Measurements from ENCODE around the gene BEND7.

Gene BEND7

DNA sequence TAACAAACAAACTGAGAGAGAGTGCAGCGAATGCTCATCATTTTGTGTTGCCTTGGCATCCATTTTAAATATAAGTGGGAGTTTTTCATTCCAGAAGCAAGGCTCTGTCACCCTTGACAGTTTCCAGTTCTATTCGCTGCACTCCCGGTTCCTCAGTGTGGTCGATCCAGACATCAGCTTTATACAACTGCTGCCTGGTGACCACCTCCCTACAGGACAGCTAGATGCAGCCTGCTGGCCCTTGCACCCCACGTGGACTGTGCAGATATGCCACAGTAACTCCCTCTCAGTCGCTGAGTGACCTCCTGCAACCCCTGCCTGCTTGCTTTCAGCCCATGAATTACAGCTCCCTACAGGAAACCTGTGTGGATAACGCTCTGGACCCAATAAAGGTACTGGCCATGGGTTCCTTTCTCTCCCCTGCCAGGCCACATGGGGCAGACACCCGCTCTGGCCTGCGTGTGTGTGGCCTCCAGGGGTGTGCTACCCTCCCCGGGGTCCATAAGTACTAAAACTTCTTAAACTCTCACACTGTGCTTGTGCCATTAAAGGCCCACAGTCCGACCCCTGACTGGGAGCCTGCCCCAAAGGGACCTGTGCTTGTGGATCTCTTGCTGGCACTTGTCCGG is 23.6 kb downstream of the BEND7 start:
- TF ChIP-seq, protein P1, sequence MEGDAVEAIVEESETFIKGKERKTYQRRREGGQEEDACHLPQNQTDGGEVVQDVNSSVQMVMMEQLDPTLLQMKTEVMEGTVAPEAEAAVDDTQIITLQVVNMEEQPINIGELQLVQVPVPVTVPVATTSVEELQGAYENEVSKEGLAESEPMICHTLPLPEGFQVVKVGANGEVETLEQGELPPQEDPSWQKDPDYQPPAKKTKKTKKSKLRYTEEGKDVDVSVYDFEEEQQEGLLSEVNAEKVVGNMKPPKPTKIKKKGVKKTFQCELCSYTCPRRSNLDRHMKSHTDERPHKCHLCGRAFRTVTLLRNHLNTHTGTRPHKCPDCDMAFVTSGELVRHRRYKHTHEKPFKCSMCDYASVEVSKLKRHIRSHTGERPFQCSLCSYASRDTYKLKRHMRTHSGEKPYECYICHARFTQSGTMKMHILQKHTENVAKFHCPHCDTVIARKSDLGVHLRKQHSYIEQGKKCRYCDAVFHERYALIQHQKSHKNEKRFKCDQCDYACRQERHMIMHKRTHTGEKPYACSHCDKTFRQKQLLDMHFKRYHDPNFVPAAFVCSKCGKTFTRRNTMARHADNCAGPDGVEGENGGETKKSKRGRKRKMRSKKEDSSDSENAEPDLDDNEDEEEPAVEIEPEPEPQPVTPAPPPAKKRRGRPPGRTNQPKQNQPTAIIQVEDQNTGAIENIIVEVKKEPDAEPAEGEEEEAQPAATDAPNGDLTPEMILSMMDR (conservative IDR thresholded peaks at IDR 0.05): no peak

DNA sequence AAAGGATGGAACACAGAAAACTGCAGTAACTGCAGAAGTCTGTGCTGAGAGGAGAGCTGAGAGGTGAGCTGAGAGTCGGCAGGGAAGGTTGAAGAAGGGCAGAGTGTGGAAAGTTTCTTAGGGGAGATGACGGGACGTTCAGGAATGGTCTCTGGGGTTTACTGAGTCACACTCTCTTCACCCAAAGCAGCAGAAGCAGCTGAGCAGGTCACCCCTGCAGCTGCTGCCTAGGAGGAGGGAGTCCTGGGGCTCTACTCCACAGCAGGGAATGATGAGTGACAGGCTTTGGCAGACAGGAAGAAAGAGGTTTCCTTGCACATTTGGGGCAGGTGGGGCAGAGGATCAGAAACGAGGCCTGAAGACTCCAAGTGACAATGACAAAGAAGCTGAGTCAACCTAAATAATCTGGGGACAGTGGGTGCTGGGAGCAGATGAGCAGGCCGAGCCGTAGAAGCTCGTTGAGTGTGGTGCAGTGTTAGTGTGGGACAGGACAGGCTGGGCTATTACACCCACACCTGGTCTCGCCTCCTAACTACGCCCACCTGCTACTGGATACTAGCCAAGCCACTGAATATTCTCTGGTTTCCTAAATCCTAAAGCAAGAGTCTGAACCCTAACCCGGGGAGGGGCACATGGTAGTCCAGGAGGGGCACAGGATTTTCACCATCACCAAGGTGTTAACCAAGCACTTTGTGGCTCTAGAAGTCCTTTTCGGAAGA is 24.9 kb downstream of the BEND7 start:
- no peak overlapping the region for H3K27ac ChIP-seq
- TF ChIP-seq, protein P1 (conservative IDR thresholded peaks at IDR 0.05): no peak

More for the DNA sequence above, 23.6 kb downstream of the BEND7 start:
- no peak overlapping the region for H3K27ac ChIP-seq

DNA sequence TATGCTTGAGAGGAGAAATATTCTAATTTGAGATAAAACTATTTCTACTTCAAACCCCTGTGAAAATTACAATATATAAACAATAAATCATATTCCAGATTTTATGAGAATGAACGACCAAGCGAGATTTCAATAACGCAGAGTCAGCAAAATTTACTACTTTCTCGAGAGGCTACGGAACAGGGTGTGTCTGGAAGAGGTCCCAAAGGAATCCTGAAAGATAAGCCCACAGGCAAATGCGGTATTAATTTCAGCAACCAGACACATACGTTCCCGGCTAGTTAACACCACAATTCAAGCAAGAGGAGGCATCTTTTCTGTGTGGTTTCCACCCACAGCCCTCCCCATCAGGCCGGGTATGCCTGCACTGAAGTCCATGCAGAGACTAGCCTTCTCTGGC is 26.4 kb downstream of the BEND7 start:
- no peak overlapping the region for H3K27ac ChIP-seq
- TF ChIP-seq, protein P1 (conservative IDR thresholded peaks at IDR 0.05): no peak

DNA sequence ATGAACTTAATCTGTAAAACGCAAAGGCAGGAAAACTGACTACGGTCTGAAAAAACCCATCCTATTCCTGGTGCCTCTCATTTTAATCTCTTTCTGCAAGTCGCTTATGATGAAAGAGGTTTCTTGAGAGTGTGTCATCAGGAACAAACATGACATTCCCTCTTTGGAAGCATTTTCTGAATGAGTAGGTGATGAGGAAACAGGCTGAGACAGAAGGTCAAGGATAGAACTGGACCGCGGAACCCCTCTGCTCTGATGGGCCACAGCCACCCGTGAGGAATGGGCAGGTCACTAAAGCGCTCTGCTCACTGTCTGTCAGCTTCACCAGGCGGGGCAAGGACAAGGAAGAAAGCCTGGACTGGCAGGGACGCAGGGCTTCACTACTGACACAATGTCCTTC is 28.6 kb downstream of the BEND7 start:
- H3K27ac ChIP-seq: no peak overlapping the region
- TF ChIP-seq, protein P1 (conservative IDR thresholded peaks at IDR 0.05): no peak

DNA sequence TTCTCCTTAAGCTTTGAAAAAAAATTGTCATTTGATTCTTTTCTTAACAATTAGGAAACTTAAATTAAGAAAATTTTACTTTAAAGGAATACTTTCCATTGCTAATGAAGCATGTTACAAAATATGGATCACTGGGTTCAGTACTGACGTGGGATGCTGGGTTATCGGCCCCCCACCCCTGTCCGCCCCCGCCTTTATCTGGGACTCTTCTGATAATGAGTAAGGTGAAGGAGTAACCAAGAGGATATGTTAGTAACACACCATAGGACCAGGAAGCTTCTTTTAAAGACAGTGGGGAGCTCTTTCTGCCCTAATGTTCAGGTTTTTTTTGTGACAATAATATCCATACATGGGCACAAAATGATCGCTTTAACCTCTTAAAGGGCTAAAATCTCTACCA is 29.7 kb downstream of the BEND7 start:
- TF ChIP-seq, protein P1 (conservative IDR thresholded peaks at IDR 0.05): no peak
- H3K27ac ChIP-seq: no peak overlapping the region

DNA sequence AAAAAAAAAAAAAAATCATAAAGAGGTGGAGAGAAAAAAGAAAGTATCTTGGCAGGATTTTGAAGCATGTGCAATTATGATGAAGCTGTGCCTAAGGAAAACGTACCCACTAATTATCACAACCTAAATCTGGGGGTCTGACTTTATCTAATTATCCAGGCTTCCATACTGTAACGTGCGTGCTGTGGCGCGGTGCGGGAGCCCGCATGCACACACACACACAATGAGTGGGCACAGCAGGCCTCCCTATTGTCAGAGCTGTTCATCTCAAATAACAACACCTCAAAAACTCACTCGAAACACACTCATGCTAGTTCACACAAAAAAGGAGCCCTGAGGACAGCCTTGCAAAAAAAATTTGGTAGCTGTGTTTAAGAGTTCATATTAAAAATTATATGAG is 31.9 kb downstream of the BEND7 start:
- no peak overlapping the region for H3K27ac ChIP-seq
- TF ChIP-seq, protein P1 (conservative IDR thresholded peaks at IDR 0.05): no peak

DNA sequence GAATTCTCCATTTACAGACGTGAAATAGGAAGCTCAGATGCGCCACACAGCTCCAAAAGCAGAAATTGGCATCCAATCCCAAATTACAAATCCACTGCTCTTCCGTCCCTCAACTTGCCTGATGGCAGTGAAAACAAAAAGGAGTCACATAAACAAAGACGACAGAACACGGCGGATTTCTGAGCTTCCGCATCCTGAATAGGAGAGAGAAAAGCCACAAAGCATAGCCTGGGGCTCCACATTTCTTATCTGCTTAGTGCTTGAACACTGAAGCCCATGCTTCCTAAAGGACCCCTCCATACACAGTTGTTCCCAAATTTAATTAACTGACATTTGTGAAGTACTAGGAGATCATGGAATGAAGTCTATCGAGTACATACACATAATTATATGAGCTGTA is 32.6 kb downstream of the BEND7 start:
- TF ChIP-seq, protein P1 (conservative IDR thresholded peaks at IDR 0.05): no peak
- no peak overlapping the region for H3K27ac ChIP-seq
